ENCODE data around the gene TNFSF8.

DNA sequence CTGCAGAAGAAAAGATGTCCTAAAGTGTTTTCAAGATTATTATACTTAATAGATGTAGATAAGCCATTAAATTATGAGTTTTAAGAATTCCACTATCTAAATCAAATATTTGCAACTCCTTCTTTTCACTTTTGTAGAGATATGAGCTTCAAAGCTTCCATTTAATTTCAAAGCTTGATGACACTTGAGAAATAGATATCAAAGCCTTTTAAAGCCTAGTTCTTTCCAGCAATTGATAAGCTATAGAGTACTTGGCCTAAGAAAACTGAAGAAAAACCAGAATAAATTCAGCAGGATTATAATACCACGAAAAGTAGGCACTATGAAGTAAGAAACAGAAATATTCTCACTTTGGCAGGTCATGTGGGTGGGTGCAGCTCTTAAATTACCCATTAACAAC, 1.7 kb downstream of the TNFSF8 start:
- no peak for TF ChIP-seq POLR2A (IDR thresholded peaks at IDR 0.05; ENCODE audit: control extremely low read depth in 1 of 2, low read depth in 2 of 2, low read length in 2 of 2)
- no peak for TF ChIP-seq JUND (IDR thresholded peaks at IDR 0.05; ENCODE audit: low read length)
- TF ChIP-seq POLR2AphosphoS5 (IDR thresholded peaks at IDR 0.05; ENCODE audit: low read depth, low read length): no peak
- no peak for TF ChIP-seq TAF1 (IDR thresholded peaks at IDR 0.05; ENCODE audit: low read depth, low read length)
- no peak for TF ChIP-seq ASH2L (IDR thresholded peaks at IDR 0.05; ENCODE audit: low read length)
- no peak for TF ChIP-seq CTCF (IDR thresholded peaks at IDR 0.05; ENCODE audit: control extremely low read depth in 1 of 3, insufficient read depth in 1 of 3, low read depth in 1 of 3, low read length in 3 of 3)
- no peak for TF ChIP-seq PHF8 (conservative IDR thresholded peaks at IDR 0.05; ENCODE audit: low read depth, low read length)
- no peak for TF ChIP-seq JUN (IDR thresholded peaks at IDR 0.05; ENCODE audit: low read depth, low read length)
- TF ChIP-seq GABPA (IDR thresholded peaks at IDR 0.05; ENCODE audit: borderline replicate concordance, insufficient read depth, low read length): no peak
- TF ChIP-seq KDM1A (IDR thresholded peaks at IDR 0.05; ENCODE audit: borderline replicate concordance, low read length): no peak
- TF ChIP-seq RBBP5 (IDR thresholded peaks at IDR 0.05; ENCODE audit: borderline replicate concordance, low read depth, low read length): no peak
- no peak for TF ChIP-seq EP300 (IDR thresholded peaks at IDR 0.05; ENCODE audit: borderline replicate concordance in 1 of 2, low read depth in 2 of 2, low read length in 2 of 2)
- TF ChIP-seq MAX (IDR thresholded peaks at IDR 0.05): no peak

Measured in H1 (cell line).